ENCODE data around the gene OR1N1. TPM values are rescaled to one million over a fixed set of nuclear protein-coding genes. Genes with fewer than 3 reads are reported as not detected.

OR1N1 gene
- total and polyA plus RNA-seq, 2 of the 4 experiments (the other 2 are of a cell fraction): not detected

- no peak for ATAC-seq (ENCODE audit: low read depth)
- peaks cover 6% of the 10 kb centered on the region for H3K4me1 ChIP-seq (ENCODE audit: control insufficient read depth, insufficient read depth, low read length)
- POLR2A ChIA-PET (ENCODE audit: unreplicated experiment): no interaction called here
- H4K5ac ChIP-seq (ENCODE audit: low read depth, low read length): no peak overlapping the region
- H3K9me3 ChIP-seq (ENCODE audit: control insufficient read depth, insufficient read depth, low read length): no peaks in the 10 kb centered on the region
- no peak overlapping the region for H3K4me2 ChIP-seq (ENCODE audit: low read depth, low read length)
- TF ChIP-seq NFE2L2 (IDR thresholded peaks at IDR 0.05; ENCODE audit: low read depth, low read length): no peak
- no peak for TF ChIP-seq RCOR1 (IDR thresholded peaks at IDR 0.05; ENCODE audit: insufficient replicate concordance, low read length)
- no peak for TF ChIP-seq MXI1 (IDR thresholded peaks at IDR 0.05; ENCODE audit: borderline replicate concordance, low read depth, low read length)
- TF ChIP-seq RFX5 (IDR thresholded peaks at IDR 0.05; ENCODE audit: low read depth, low read length): no peak
- TF ChIP-seq CEBPB (IDR thresholded peaks at IDR 0.05; ENCODE audit: low read depth, low read length): no peak
- TF ChIP-seq MAFK (IDR thresholded peaks at IDR 0.05; ENCODE audit: low read depth, low read length): no peak
- no peak for TF ChIP-seq POLR2A (IDR thresholded peaks at IDR 0.05; ENCODE audit: low read depth, low read length)
- TF ChIP-seq BHLHE40 (IDR thresholded peaks at IDR 0.05; ENCODE audit: low read depth, low read length): no peak
- TF ChIP-seq, protein P1, sequence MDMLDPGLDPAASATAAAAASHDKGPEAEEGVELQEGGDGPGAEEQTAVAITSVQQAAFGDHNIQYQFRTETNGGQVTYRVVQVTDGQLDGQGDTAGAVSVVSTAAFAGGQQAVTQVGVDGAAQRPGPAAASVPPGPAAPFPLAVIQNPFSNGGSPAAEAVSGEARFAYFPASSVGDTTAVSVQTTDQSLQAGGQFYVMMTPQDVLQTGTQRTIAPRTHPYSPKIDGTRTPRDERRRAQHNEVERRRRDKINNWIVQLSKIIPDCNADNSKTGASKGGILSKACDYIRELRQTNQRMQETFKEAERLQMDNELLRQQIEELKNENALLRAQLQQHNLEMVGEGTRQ (IDR thresholded peaks at IDR 0.05; ENCODE audit: low read depth, low read length): no peak
- TF ChIP-seq MAZ (IDR thresholded peaks at IDR 0.05; ENCODE audit: borderline replicate concordance, low read depth, low read length): no peak
- no peak for TF ChIP-seq FOS (IDR thresholded peaks at IDR 0.05; ENCODE audit: low read depth, low read length)
- TF ChIP-seq RAD21 (IDR thresholded peaks at IDR 0.05; ENCODE audit: low read length): no peak
- TF ChIP-seq ELK1 (IDR thresholded peaks at IDR 0.05; ENCODE audit: borderline replicate concordance, low read depth, low read length): no peak
- no peak for TF ChIP-seq CHD1 (IDR thresholded peaks at IDR 0.05; ENCODE audit: low read depth, low read length)
- TF ChIP-seq, protein P2, sequence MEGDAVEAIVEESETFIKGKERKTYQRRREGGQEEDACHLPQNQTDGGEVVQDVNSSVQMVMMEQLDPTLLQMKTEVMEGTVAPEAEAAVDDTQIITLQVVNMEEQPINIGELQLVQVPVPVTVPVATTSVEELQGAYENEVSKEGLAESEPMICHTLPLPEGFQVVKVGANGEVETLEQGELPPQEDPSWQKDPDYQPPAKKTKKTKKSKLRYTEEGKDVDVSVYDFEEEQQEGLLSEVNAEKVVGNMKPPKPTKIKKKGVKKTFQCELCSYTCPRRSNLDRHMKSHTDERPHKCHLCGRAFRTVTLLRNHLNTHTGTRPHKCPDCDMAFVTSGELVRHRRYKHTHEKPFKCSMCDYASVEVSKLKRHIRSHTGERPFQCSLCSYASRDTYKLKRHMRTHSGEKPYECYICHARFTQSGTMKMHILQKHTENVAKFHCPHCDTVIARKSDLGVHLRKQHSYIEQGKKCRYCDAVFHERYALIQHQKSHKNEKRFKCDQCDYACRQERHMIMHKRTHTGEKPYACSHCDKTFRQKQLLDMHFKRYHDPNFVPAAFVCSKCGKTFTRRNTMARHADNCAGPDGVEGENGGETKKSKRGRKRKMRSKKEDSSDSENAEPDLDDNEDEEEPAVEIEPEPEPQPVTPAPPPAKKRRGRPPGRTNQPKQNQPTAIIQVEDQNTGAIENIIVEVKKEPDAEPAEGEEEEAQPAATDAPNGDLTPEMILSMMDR (conservative IDR thresholded peaks at IDR 0.05; ENCODE audit: low read depth, low read length): no peak
- no peak for TF ChIP-seq SMC3 (IDR thresholded peaks at IDR 0.05; ENCODE audit: low read depth, low read length)
- H2AFZ ChIP-seq (replicated peaks; ENCODE audit: low read length, poor library complexity): no peak overlapping the region
- no peak overlapping the region for H3K23ac ChIP-seq (ENCODE audit: low read depth, low read length)
- H4K8ac ChIP-seq (ENCODE audit: low read depth in 2 of 2, low read length in 2 of 2): no peak overlapping the region
- H3K4ac ChIP-seq (ENCODE audit: low read depth, low read length): no peak overlapping the region
- H3K18ac ChIP-seq (ENCODE audit: low read depth, low read length): no peak overlapping the region
- no peak overlapping the region for H3K4me3 ChIP-seq (ENCODE audit: insufficient read depth, low read depth, low read length)
- peaks cover 1% of the 10 kb centered on the region; the same call in 1 of the 2 replicates for H3K27me3 ChIP-seq (ENCODE audit: control insufficient read depth, insufficient read depth, low read length)
- no peak overlapping the region for H2BK5ac ChIP-seq (ENCODE audit: low read depth, low read length, poor library complexity, severe bottlenecking)
- H4K20me1 ChIP-seq (ENCODE audit: insufficient read depth, low read length): no peaks in the 10 kb centered on the region
- H3K14ac ChIP-seq (replicated peaks; ENCODE audit: low read depth, low read length): no peak overlapping the region
- no peak overlapping the region for H2BK15ac ChIP-seq (ENCODE audit: low read depth, low read length)
- no peak overlapping the region for H2AK9ac ChIP-seq (replicated peaks; ENCODE audit: low read depth, low read length, poor library complexity)
- dilution Hi-C loops (cut with HindIII; ENCODE audit: low sequenced_read_pairs, unreplicated experiment): no loop called here
- WGBS, 2 experiments (ENCODE audit: extremely low coverage in 2 of 2, insufficient read length in 1 of 2): 83% methylated on average over 2 of the region's 5 CpGs; no CpG with 5 or more reads in 1 of the 2 experiments
- in situ Hi-C loops (cut with MboI; ENCODE audit: low sequenced_read_pairs): no loop called here
- H3K9me1 ChIP-seq (ENCODE audit: insufficient read depth, low read length): no peaks in the 10 kb centered on the region
- H2BK120ac ChIP-seq (ENCODE audit: low read depth, low read length): no peak overlapping the region
- BruUV-seq (replicated peaks): no TSS peak
- no peaks in the 10 kb centered on the region for H3K79me1 ChIP-seq (ENCODE audit: low read depth in 1 of 2, low read length in 2 of 2)
- H3K36me3 ChIP-seq (ENCODE audit: control insufficient read depth, insufficient read depth, low read length): no peaks in the 10 kb centered on the region
- no peak overlapping the region for H2AK5ac ChIP-seq (ENCODE audit: low read depth, low read length)
- H3K9ac ChIP-seq (ENCODE audit: low read depth, low read length): no peak overlapping the region
- H4K91ac ChIP-seq (ENCODE audit: insufficient read depth, low read depth, low read length): no peak overlapping the region
- intact Hi-C loops (cut with micrococcal nuclease): no loop called here
- H2BK20ac ChIP-seq (ENCODE audit: low read depth, low read length): no peak overlapping the region
- no peak overlapping the region for H3K27ac ChIP-seq (ENCODE audit: insufficient read depth, low read length)
- CTCF ChIA-PET: no interaction called here
- no peak for DNase-seq
- no peak overlapping the region for H3K56ac ChIP-seq (ENCODE audit: extremely low read depth, insufficient read depth, low read length)
Observed at GRCh38 chr9:122479062-122479461, 48.0 kb downstream of the OR1N1 start.
